Measurements from ENCODE around the gene ARHGAP15.

GRCh38 chr2:143190431-143190830, 61.2 kb downstream of the ARHGAP15 start:
- no peak for TF ChIP-seq POLR2A (IDR thresholded peaks at IDR 0.05)
- no peak for TF ChIP-seq CTCF (IDR thresholded peaks at IDR 0.05)

Measured in vagina (tissue), 2 donors.